OCI-LY7 (cell line): ENCODE results near the gene NTSR1. TPM values are rescaled to one million over a fixed set of nuclear protein-coding genes. Genes with fewer than 3 reads are reported as not detected.

ENCODE experiments used
- BruUV-seq: library from RNA; stranded (reverse); fragments of 400-500 nt; replicated peaks from 2 replicates; lab custom pipeline; 2021; lab: Mats Ljungman, UMichigan
- CTCF ChIA-PET: fragments of 300-600 bp; sonication (Branson Sonifier 250); formaldehyde crosslinking; loops from one replicate; lab custom pipeline; 2022; ENCODE audit warnings: antibody characterized with exemption; ENCODE audit not compliant: unreplicated experiment; lab: Charles Lee
- POLR2A ChIA-PET: fragments of 300-600 bp; sonication (Branson Sonifier 250); formaldehyde crosslinking; loops from one replicate; lab custom pipeline; 2022; ENCODE audit warnings: antibody characterized with exemption; lab: Charles Lee
- DNase-seq: peaks from one replicate; pipeline ENCODE4 v3.0.0-alpha.2; 2015; ENCODE audit warnings: low spot score
- H2AFZ ChIP-seq: fragments of 200-600 bp; sonication (generic), shearing (Covaris generic); 2 replicates; pipeline ENCODE4 v1.6.1; 2014; ENCODE audit warnings: mild to moderate bottlenecking, antibody characterized with exemption, low read length, moderate library complexity
- H3K27ac ChIP-seq: fragments of 200-600 bp; sonication (generic); 2 replicates; pipeline ENCODE4 v1.5.1; 2014; ENCODE audit warnings: mixed run types, low read depth, mild to moderate bottlenecking, moderate library complexity, low read length, inconsistent platforms; ENCODE audit not compliant: poor library complexity, severe bottlenecking
- H3K36me3 ChIP-seq: fragments of 200-600 bp; sonication (generic); 2 replicates; pipeline ENCODE4 v1.6.1; 2014; ENCODE audit warnings: mild to moderate bottlenecking, antibody characterized with exemption, low read length, moderate library complexity, mixed read lengths; ENCODE audit not compliant: insufficient read depth
- H3K4me1 ChIP-seq: fragments of 200-600 bp; sonication (generic); 2 replicates; pipeline ENCODE4 v1.5.1; 2014; ENCODE audit warnings: mild to moderate bottlenecking, low read length; ENCODE audit not compliant: insufficient read depth, poor library complexity, severe bottlenecking
- H3K4me2 ChIP-seq: fragments of 200-600 bp; sonication (generic); 2 replicates; pipeline ENCODE4 v1.6.1; 2014; ENCODE audit warnings: mild to moderate bottlenecking, low read length
- H3K4me3 ChIP-seq: fragments of 200-600 bp; sonication (generic); 2 replicates; pipeline ENCODE4 v1.5.1; 2014; ENCODE audit warnings: mild to moderate bottlenecking, low read depth, low read length; ENCODE audit not compliant: poor library complexity, severe bottlenecking
- H3K79me2 ChIP-seq: fragments of 200-600 bp; sonication (generic); 2 replicates; pipeline ENCODE4 v1.6.1; 2016; ENCODE audit warnings: low read depth, mild to moderate bottlenecking, low read length, moderate library complexity, mixed read lengths; ENCODE audit not compliant: insufficient read depth
- H3K9me2 ChIP-seq: fragments of 200-600 bp; sonication (generic); 2 replicates; pipeline ENCODE4 v1.6.1; 2016; ENCODE audit warnings: mild to moderate bottlenecking, low read length, mixed read lengths; ENCODE audit not compliant: insufficient read depth
- H3K9me3 ChIP-seq: fragments of 200-600 bp; sonication (generic); 2 replicates; pipeline ENCODE4 v1.6.1; 2014; ENCODE audit warnings: mild to moderate bottlenecking, mixed run types, low read length, mixed read lengths
- H4K20me1 ChIP-seq: fragments of 200-600 bp; sonication (generic); 2 replicates; pipeline ENCODE4 v1.6.1; 2014; ENCODE audit warnings: mild to moderate bottlenecking, antibody characterized with exemption, low read length, moderate library complexity, mixed read lengths; ENCODE audit not compliant: insufficient read depth
- CTCF ChIP-seq: fragments of 200-600 bp; sonication (generic); conservative IDR thresholded peaks from 2 replicates; pipeline ENCODE4 v1.5.1; 2014; ENCODE audit warnings: mild to moderate bottlenecking, antibody characterized with exemption, low read length, moderate library complexity, mixed read lengths
- EZH2phosphoT487 ChIP-seq: fragments of 200-600 bp; sonication (generic); IDR thresholded peaks from 2 replicates; pipeline ENCODE4 v1.6.1; 2018; ENCODE audit warnings: low read depth, borderline replicate concordance, mild to moderate bottlenecking, mixed run types, antibody characterized with exemption, low read length, moderate library complexity, mixed read lengths
- intact Hi-C: fragments of 100-400 bp; cut with micrococcal nuclease; formaldehyde crosslinking; loops from one replicate; pipeline ENCODE4 v1.10.0; 2022; ENCODE audit not compliant: unreplicated experiment
- total RNA-seq, 2 experiments: library from RNA; depleted of rRNA in 1 of 2; stranded (reverse); fragments of >200 nt in 1 of 2; shearing (Covaris generic) in 1 of 2; gene quantifications; 2 replicates each; pipeline ENCODE4 v1.2.3, GENCODE V29; 2014 to 2022

Gene NTSR1
- total RNA-seq, 2 experiments from 2014 or later, result not detected

GRCh38 chr20:62766071-62766450 is 57.4 kb downstream of the NTSR1 start:
- no TSS peak for BruUV-seq
- intact Hi-C loops, result no loop called here
- TF ChIP-seq EZH2phosphoT487 (no peak), CTCF (no peak)
- Histone ChIP-seq H3K9me3 (no peaks in the 10 kb centered on the region), H3K9me2 (no peaks in the 10 kb centered on the region), H3K27ac (no peak overlapping the region), H2AFZ (no peak overlapping the region), H4K20me1 (no peaks in the 10 kb centered on the region), H3K36me3 (no peaks in the 10 kb centered on the region), H3K4me2 (no peak overlapping the region), H3K4me3 (no peak overlapping the region), H3K4me1 (peaks cover 7% of the 10 kb centered on the region), H3K79me2 (no peaks in the 10 kb centered on the region)
- CTCF ChIA-PET, result interaction anchor here (0.6 kb wide), 1 partner anchor 1130 kb away, joined by 3 read pairs; no protein-coding TSS in a partner anchor
- no peak for DNase-seq
- POLR2A ChIA-PET, result no interaction called here

GRCh38 chr20:62766716-62767115 is 58.1 kb downstream of the NTSR1 start:
- TF ChIP-seq CTCF (no peak), EZH2phosphoT487 (no peak)
- Histone ChIP-seq H3K27ac (no peak overlapping the region), H3K4me1 (peaks cover 8% of the 10 kb centered on the region), H4K20me1 (no peaks in the 10 kb centered on the region), H3K9me3 (no peaks in the 10 kb centered on the region), H2AFZ (no peak overlapping the region), H3K4me3 (no peak overlapping the region), H3K79me2 (no peaks in the 10 kb centered on the region), H3K4me2 (no peak overlapping the region), H3K9me2 (no peaks in the 10 kb centered on the region), H3K36me3 (no peaks in the 10 kb centered on the region)
- CTCF ChIA-PET, result interaction anchor here (0.6 kb wide), 1 partner anchor 1130 kb away, joined by 3 read pairs; no protein-coding TSS in a partner anchor
- DNase-seq, result no peak
- no TSS peak for BruUV-seq
- intact Hi-C loops, result no loop called here
- POLR2A ChIA-PET, result no interaction called here

GRCh38 chr20:62768234-62768546 is 59.6 kb downstream of the NTSR1 start:
- POLR2A ChIA-PET, result no interaction called here
- H3K9me2 ChIP-seq, result no peaks in the 10 kb centered on the region
- no TSS peak for BruUV-seq
- no peak overlapping the region for H2AFZ ChIP-seq
- DNase-seq, result no peak
- CTCF ChIA-PET, result no interaction called here
- H3K36me3 ChIP-seq, result no peaks in the 10 kb centered on the region
- no peaks in the 10 kb centered on the region for H3K9me3 ChIP-seq
- H3K4me3 ChIP-seq, result no peak overlapping the region
- no peak overlapping the region for H3K4me2 ChIP-seq
- H3K27ac ChIP-seq, result no peak overlapping the region
- peaks cover 13% of the 10 kb centered on the region for H3K4me1 ChIP-seq
- H4K20me1 ChIP-seq, result no peaks in the 10 kb centered on the region
- intact Hi-C loops, result no loop called here
- H3K79me2 ChIP-seq, result no peaks in the 10 kb centered on the region
- TF ChIP-seq CTCF (no peak), EZH2phosphoT487 (no peak)
